Esophagus squamous epithelium (tissue), 5 donors: ENCODE results near the gene KANSL3. TPM values are rescaled to one million over a fixed set of nuclear protein-coding genes. Genes with fewer than 3 reads are reported as not detected.
"Not testable (repeated sequence)": the region's sequence is repeated elsewhere in the genome, so short reads cannot be mapped to it uniquely, and the experiment has no call there.

ENCODE experiments used
- DNase-seq: peaks from one replicate; lab custom pipeline; 2025; lab: John Stamatoyannopoulos, UW
- H3K27ac ChIP-seq, 4 donors: fragments of 200-600 bp; sonication (generic); one replicate each; pipeline ENCODE4 v1.5.1; 2016 to 2019; ENCODE audit warnings: mild to moderate bottlenecking in 1 of 4
- H3K27me3 ChIP-seq, 4 donors: fragments of 200-600 bp; sonication (generic); 1 replicate in 3 of 4; 2 replicates in 1 of 4; pipeline versions ENCODE4 v1.5.1 to v1.6.0; 2017 to 2021; ENCODE audit warnings: antibody characterized with exemption in 1 of 4
- H3K36me3 ChIP-seq, 3 donors: fragments of 200-600 bp; sonication (generic); one replicate each; pipeline ENCODE4 v1.5.1; 2016 to 2019
- H3K4me1 ChIP-seq, 3 donors: fragments of 200-600 bp; sonication (generic); one replicate each; pipeline ENCODE4 v1.5.1; 2017 to 2019
- H3K4me3 ChIP-seq, 4 donors: fragments of 200-600 bp; sonication (generic); 1 replicate in 3 of 4; 2 replicates in 1 of 4; pipeline ENCODE4 v1.5.1; 2016 to 2019; ENCODE audit warnings: mild to moderate bottlenecking in 2 of 4, moderate library complexity in 1 of 4
- H3K9me3 ChIP-seq, 3 donors: fragments of 200-600 bp; sonication (generic); one replicate each; pipeline ENCODE4 v1.5.1; 2016 to 2019
- CTCF ChIP-seq, 6 experiments: fragments of 450-650 bp in 4 of 6; fragments of 200-600 bp in 2 of 6; sonication (generic) in 2 of 6; IDR thresholded peaks; one replicate each; pipeline ENCODE4 v1.5.1; 2016 to 2019; ENCODE audit warnings: antibody characterized with exemption in 6 of 6, mild to moderate bottlenecking in 4 of 6, moderate library complexity in 4 of 6
- POLR2A ChIP-seq, 4 donors: fragments of 450-650 bp; IDR thresholded peaks; one replicate each; pipeline ENCODE4 v1.6.1; 2017; ENCODE audit warnings: antibody characterized with exemption in 4 of 4, mild to moderate bottlenecking in 4 of 4, moderate library complexity in 3 of 4
- WGBS, 2 donors: methylation state at CpG; one replicate each; pipeline ENCODE4 v1.1.5; 2018; 5-methylcytosine and 5-hydroxymethylcytosine counted together
- intact Hi-C: fragments of 100-400 bp; cut with DNase I; formaldehyde crosslinking; loops from one replicate; pipeline ENCODE4 v1.15.0; 2022
- total RNA-seq, 4 donors: library from RNA; depleted of rRNA; stranded (reverse); fragments of >200 nt; gene quantifications; one replicate each; pipeline ENCODE4 v1.1.0, GENCODE V29; 2016
- donor health status: DM: yes; HTN: yes; CAD: no.

The KANSL3 gene
- total RNA-seq, 4 donors from 2014 or later, result 16.0 to 45.2 (median 18.1) TPM

GRCh38 chr2:96556441-96557330, 81.4 kb downstream of the KANSL3 start:
- intact Hi-C loops, result no loop called here
- TF ChIP-seq CTCF (IDR thresholded peaks at IDR 0.05) (no peak), POLR2A (IDR thresholded peaks at IDR 0.05) (no peak)
- no peak overlapping the region for H3K4me3 ChIP-seq
- peaks cover 7 to 22% (median 8%) of the 10 kb centered on the region in 3 donors for H3K4me1 ChIP-seq
- H3K27me3 ChIP-seq, result no peaks in the 10 kb centered on the region
- no peaks in the 10 kb centered on the region for H3K9me3 ChIP-seq
- peaks cover 0 to 15% (median 4%) of the 10 kb centered on the region in 3 donors for H3K36me3 ChIP-seq
- 49 to 63% methylated on average over 16 of the region's 16 CpGs for WGBS, 2 donors
- no peak overlapping the region for H3K27ac ChIP-seq
- no peak for DNase-seq

- DNase-seq, result no peak
- WGBS, 2 donors, result 78 to 84% methylated on average over 13 of the region's 14 CpGs
- H3K27ac ChIP-seq, result no peak overlapping the region
Measured at GRCh38 chr2:96555146-96555610, 82.9 kb downstream of the KANSL3 start.

GRCh38 chr2:96554293-96555145, 83.6 kb downstream of the KANSL3 start:
- H3K27ac ChIP-seq, result peak overlapping the region in 1 of 4 donors; percentile 5
- H3K9me3 ChIP-seq, result no peaks in the 10 kb centered on the region
- H3K4me1 ChIP-seq, result peaks cover 7 to 30% (median 8%) of the 10 kb centered on the region in 3 donors
- WGBS, 2 donors, result 37 to 62% methylated on average over 12 to 14 of the region's 35 CpGs
- intact Hi-C loops, result no loop called here
- H3K27me3 ChIP-seq, result no peaks in the 10 kb centered on the region
- peak overlapping the region in 2 of 4 donors; percentile 2 to 34 for H3K4me3 ChIP-seq
- no peak for DNase-seq
- TF ChIP-seq CTCF (IDR thresholded peaks at IDR 0.05) (peak; percentile 87 to 95 (median 92)), POLR2A (IDR thresholded peaks at IDR 0.05) (no peak)
- peaks cover 11 to 37% (median 13%) of the 10 kb centered on the region in 3 donors for H3K36me3 ChIP-seq

More at GRCh38 chr2:96555146-96555610, 82.9 kb downstream of the KANSL3 start:
- Histone ChIP-seq H3K4me1 (peaks cover 7 to 23% (median 8%) of the 10 kb centered on the region in 3 donors), H3K9me3 (no peaks in the 10 kb centered on the region), H3K27me3 (no peaks in the 10 kb centered on the region), H3K36me3 (peaks cover 9 to 30% (median 9%) of the 10 kb centered on the region in 3 donors), H3K4me3 (no peak overlapping the region)
- intact Hi-C loops, result no loop called here
- TF ChIP-seq POLR2A (IDR thresholded peaks at IDR 0.05), result no peak
- TF ChIP-seq CTCF (IDR thresholded peaks at IDR 0.05), result no peak

- H3K36me3 ChIP-seq, result peaks cover 14 to 43% (median 17%) of the 10 kb centered on the region in 3 donors
- H3K4me3 ChIP-seq, result peak overlapping the region in 1 of 4 donors; percentile 2
- peaks cover 7 to 34% (median 8%) of the 10 kb centered on the region in 3 donors for H3K4me1 ChIP-seq
- intact Hi-C loops, H3K27me3 ChIP-seq, H3K9me3 ChIP-seq, H3K27ac ChIP-seq, DNase-seq: not testable (repeated sequence)
- WGBS, 2 donors, result 35% methylated on average over 8 of the region's 9 CpGs; no CpG with 5 or more reads in 1 of the 2 donors
Measured at GRCh38 chr2:96553957-96554292, 84.2 kb downstream of the KANSL3 start.

- Histone ChIP-seq H3K27ac (no peak overlapping the region), H3K4me3 (no peak overlapping the region), H3K9me3 (no peaks in the 10 kb centered on the region), H3K27me3 (no peaks in the 10 kb centered on the region), H3K36me3 (peaks cover 14 to 48% (median 21%) of the 10 kb centered on the region in 3 donors), H3K4me1 (peaks cover 7 to 40% (median 8%) of the 10 kb centered on the region in 3 donors)
- intact Hi-C loops, result no loop called here
- TF ChIP-seq CTCF (IDR thresholded peaks at IDR 0.05), result no peak
- no peak for TF ChIP-seq POLR2A (IDR thresholded peaks at IDR 0.05)
- WGBS, 2 donors, result 71 to 95% methylated on average over 3 to 8 of the region's 16 CpGs
- DNase-seq, result no peak
Measured at GRCh38 chr2:96553176-96553956, 84.7 kb downstream of the KANSL3 start.
